Smooth muscle cell (in vitro differentiated cells): ENCODE measurements around the gene NPY. TPM values are rescaled to one million over a fixed set of nuclear protein-coding genes. Genes with fewer than 3 reads are reported as not detected.
A peak's percentile ranks its signal among the peaks of the same experiment; 100 is the strongest.

Source experiments
- DNase-seq: peaks from one replicate; lab custom pipeline; 2025; ENCODE audit not compliant: unreplicated experiment; lab: John Stamatoyannopoulos, UW
- H2AFZ ChIP-seq: fragments of 200-600 bp; sonication (generic); 2 replicates; pipeline ENCODE4 v1.6.0; 2016; ENCODE audit warnings: antibody characterized with exemption, low read depth, mild to moderate bottlenecking
- H3F3A ChIP-seq: fragments of 200-600 bp; sonication (generic); 2 replicates; pipeline ENCODE4 v1.6.0; 2017; ENCODE audit warnings: antibody characterized with exemption, low read depth
- H3K27ac ChIP-seq: fragments of 200-600 bp; sonication (generic); 2 replicates; pipeline ENCODE4 v1.5.1; 2016; ENCODE audit warnings: low read depth, mild to moderate bottlenecking
- H3K27me3 ChIP-seq: fragments of 200-600 bp; sonication (generic); 2 replicates; pipeline ENCODE4 v1.6.1; 2016; ENCODE audit warnings: low read depth, mild to moderate bottlenecking
- H3K36me3 ChIP-seq: fragments of 200-600 bp; sonication (generic); 2 replicates; pipeline ENCODE4 v1.5.1; 2016; ENCODE audit warnings: low read depth
- H3K4me1 ChIP-seq: fragments of 200-600 bp; sonication (generic); 2 replicates; pipeline ENCODE4 v1.5.1; 2016; ENCODE audit warnings: low read depth
- H3K4me2 ChIP-seq: fragments of 200-600 bp; sonication (generic); 2 replicates; pipeline ENCODE4 v1.6.0; 2016; ENCODE audit warnings: mild to moderate bottlenecking
- H3K4me3 ChIP-seq: fragments of 200-600 bp; sonication (generic); 2 replicates; pipeline ENCODE4 v1.5.1; 2016; ENCODE audit warnings: mild to moderate bottlenecking
- H3K79me2 ChIP-seq: fragments of 200-600 bp; sonication (generic); 2 replicates; pipeline ENCODE4 v1.6.0; 2016; ENCODE audit warnings: low read depth, mild to moderate bottlenecking
- H3K9ac ChIP-seq: fragments of 200-600 bp; sonication (generic); 2 replicates; pipeline ENCODE4 v1.6.0; 2016; ENCODE audit warnings: low read depth
- H3K9me3 ChIP-seq: fragments of 200-600 bp; sonication (generic); replicated peaks from 2 replicates; pipeline ENCODE4 v1.5.1; 2016; ENCODE audit warnings: low read depth
- H4K20me1 ChIP-seq: fragments of 200-600 bp; sonication (generic); 2 replicates; pipeline ENCODE4 v1.6.0; 2016; ENCODE audit warnings: low read depth
- CTCF ChIP-seq: fragments of 200-600 bp; sonication (generic); IDR thresholded peaks from 2 replicates; pipeline ENCODE4 v1.5.1; 2017; ENCODE audit warnings: borderline replicate concordance, mild to moderate bottlenecking, antibody characterized with exemption; ENCODE audit not compliant: insufficient read depth, poor library complexity, severe bottlenecking
- WGBS: methylation state at CpG from one replicate; pipeline ENCODE4 v1.1.7; 2016; ENCODE audit warnings: low lambda C conversion rate; 5-methylcytosine and 5-hydroxymethylcytosine counted together
- polyA plus RNA-seq: library from polyadenylated mRNA; unstranded; fragments of >200 nt; fragmentation: Nextera tagmentation; extraction: Ambion mirVana; gene quantifications from 2 replicates; pipeline ENCODE4 v1.2.1, GENCODE V29; 2016
- total RNA-seq: library from RNA; depleted of rRNA; stranded (reverse); fragments of >200 nt; gene quantifications from 2 replicates; pipeline ENCODE4 v1.2.3, GENCODE V29; 2014

The NPY gene
- total and polyA plus RNA-seq, 2 experiments from 2014 or later, result 0.63 to 10.6 TPM

DNA sequence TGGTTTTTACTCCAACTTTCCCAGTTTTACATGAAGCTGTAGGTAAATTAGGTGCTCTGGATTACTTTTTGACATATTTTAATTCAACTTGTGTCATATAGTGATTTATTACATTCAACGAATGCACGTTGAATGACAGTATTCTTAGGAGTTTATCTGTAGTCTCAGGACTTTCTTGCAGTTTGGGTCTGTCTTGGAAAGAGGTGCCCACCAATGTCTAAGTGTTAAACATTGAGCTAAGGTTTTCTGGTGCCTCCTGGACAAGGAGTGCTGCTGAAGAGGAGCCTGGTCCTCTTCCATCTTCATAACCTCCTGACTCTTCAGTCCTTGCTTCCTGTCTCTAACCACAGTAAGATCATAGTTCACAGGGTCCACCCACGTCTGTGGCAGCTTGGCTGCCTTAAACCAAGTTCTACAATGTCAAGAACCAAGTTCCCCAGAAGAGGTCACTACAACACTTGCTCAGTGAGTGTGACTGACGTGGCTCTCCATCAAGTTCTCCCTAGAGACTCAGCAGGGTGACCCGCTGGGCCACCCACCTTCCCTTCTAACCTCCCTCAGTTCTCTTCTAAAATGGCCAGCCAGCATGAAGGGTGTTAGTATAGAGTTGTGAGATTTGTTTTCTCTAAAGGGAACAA, 6.1 kb downstream of the NPY start:
- H3K4me1 ChIP-seq, result no peaks in the 10 kb centered on the region
- H3K27me3 ChIP-seq, result peaks cover 24% of the 10 kb centered on the region
- no peaks in the 10 kb centered on the region for H3K36me3 ChIP-seq
- no peak overlapping the region for H3K4me3 ChIP-seq
- no peak for DNase-seq
- no peak overlapping the region for H3K9ac ChIP-seq
- H3F3A ChIP-seq, result no peaks in the 10 kb centered on the region
- no peaks in the 10 kb centered on the region for H4K20me1 ChIP-seq
- peak; percentile 46 for TF ChIP-seq CTCF
- H3K9me3 ChIP-seq, result no peaks in the 10 kb centered on the region
- no peak overlapping the region for H3K4me2 ChIP-seq
- H3K79me2 ChIP-seq, result no peaks in the 10 kb centered on the region
- no peak overlapping the region for H3K27ac ChIP-seq
- H2AFZ ChIP-seq, result no peak overlapping the region
- 35% methylated on average over 5 of the region's 5 CpGs for WGBS

- Histone ChIP-seq H3K36me3 (no peaks in the 10 kb centered on the region), H3K4me3 (no peak overlapping the region), H3K9me3 (no peaks in the 10 kb centered on the region), H3K79me2 (no peaks in the 10 kb centered on the region), H3K27ac (no peak overlapping the region), H3K4me1 (no peaks in the 10 kb centered on the region), H3K27me3 (peaks cover 12% of the 10 kb centered on the region), H4K20me1 (no peaks in the 10 kb centered on the region), H3K4me2 (no peak overlapping the region), H3F3A (no peaks in the 10 kb centered on the region), H3K9ac (no peak overlapping the region), H2AFZ (no peak overlapping the region)
- no peak for TF ChIP-seq CTCF
- DNase-seq, result no peak
- 66% methylated on average over 7 of the region's 7 CpGs for WGBS
These were observed 7.3 kb downstream of the NPY start for GRCh38 chr7:24291271-24291670.

- Histone ChIP-seq H3K79me2 (no peaks in the 10 kb centered on the region), H3K4me2 (no peak overlapping the region), H3K9ac (no peak overlapping the region), H3K4me1 (no peaks in the 10 kb centered on the region), H3K36me3 (no peaks in the 10 kb centered on the region), H3K4me3 (no peak overlapping the region), H3F3A (no peaks in the 10 kb centered on the region), H3K27ac (no peak overlapping the region), H2AFZ (no peak overlapping the region), H3K27me3 (no peaks in the 10 kb centered on the region), H3K9me3 (no peaks in the 10 kb centered on the region), H4K20me1 (no peaks in the 10 kb centered on the region)
- 96% methylated on average over 3 of the region's 3 CpGs for WGBS
- DNase-seq, result no peak
- no peak for TF ChIP-seq CTCF
These were observed 13.4 kb downstream of the NPY start for GRCh38 chr7:24297362-24297761.

DNA sequence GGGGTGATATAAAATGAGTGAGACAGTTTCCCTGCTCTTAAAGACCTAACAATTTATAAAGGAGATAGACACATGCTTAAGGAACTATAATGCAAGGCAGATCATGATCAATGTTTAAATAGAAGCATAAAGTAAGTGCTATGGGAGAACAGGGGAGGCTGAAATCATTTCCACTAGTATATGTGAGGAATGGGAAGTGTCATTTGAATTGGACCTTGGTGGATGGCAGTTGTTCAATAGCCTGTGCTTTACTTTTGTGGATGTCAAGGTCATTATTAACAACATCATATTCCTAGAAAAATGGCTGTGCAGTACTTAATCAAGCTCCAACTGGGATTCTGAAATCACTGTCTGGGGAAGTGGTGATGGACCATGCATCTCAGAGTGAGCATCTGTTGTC, 14.7 kb downstream of the NPY start:
- H3K4me3 ChIP-seq, result no peak overlapping the region
- H4K20me1 ChIP-seq, result no peaks in the 10 kb centered on the region
- no peak overlapping the region for H2AFZ ChIP-seq
- H3K36me3 ChIP-seq, result no peaks in the 10 kb centered on the region
- H3F3A ChIP-seq, result no peaks in the 10 kb centered on the region
- H3K4me1 ChIP-seq, result no peaks in the 10 kb centered on the region
- TF ChIP-seq CTCF, result no peak
- H3K27me3 ChIP-seq, result no peaks in the 10 kb centered on the region
- H3K9ac ChIP-seq, result no peak overlapping the region
- no peak for DNase-seq
- H3K9me3 ChIP-seq, result no peaks in the 10 kb centered on the region
- no peaks in the 10 kb centered on the region for H3K79me2 ChIP-seq
- no peak overlapping the region for H3K4me2 ChIP-seq
- no peak overlapping the region for H3K27ac ChIP-seq
